ENCODE data around the gene DOCK6.
"Not testable (repeated sequence)": the region's sequence is repeated elsewhere in the genome, so short reads cannot be mapped to it uniquely, and the experiment has no call there.

Gene DOCK6

GRCh38 chr19:11168568-11168967, 93.8 kb downstream of the DOCK6 start:
- DNase-seq, result no peak

- DNase-seq, result no peak
These were observed 95.8 kb downstream of the DOCK6 start for GRCh38 chr19:11166281-11167142.

- DNase-seq, result no peak
These were observed 96.8 kb downstream of the DOCK6 start for GRCh38 chr19:11165486-11166030.

- no peak for DNase-seq
These were observed 97.4 kb downstream of the DOCK6 start for GRCh38 chr19:11164879-11165406.

GRCh38 chr19:11164296-11164695, 98.0 kb downstream of the DOCK6 start:
- no peak for DNase-seq

- not testable (repeated sequence) for DNase-seq
These were observed 101.9 kb downstream of the DOCK6 start for GRCh38 chr19:11160440-11160768.

GRCh38 chr19:11159598-11160439, 102.5 kb downstream of the DOCK6 start:
- DNase-seq, result peak; percentile 32

GRCh38 chr19:11155373-11156120, 106.8 kb downstream of the DOCK6 start, which contains the start of gene SPC24:
SPC24 (minus strand) TSS chr19:11155782; CDS start chr19:11155776, 6 bp downstream.
- peak; percentile 99 for DNase-seq

GRCh38 chr19:11154683-11155047, 107.7 kb downstream of the DOCK6 start:
- DNase-seq, result no peak

GRCh38 chr19:11152318-11153062, 109.8 kb downstream of the DOCK6 start:
- peak; percentile 32 for DNase-seq

GRCh38 chr19:11151181-11151580, 111.1 kb downstream of the DOCK6 start:
- DNase-seq, result no peak

Measured in NCI-H69 (cell line).